GM23338 (cell line): ENCODE results near the gene MPRIP.

Experiments
- EZH2 ChIP-seq: fragments of 200-600 bp; sonication (generic); IDR thresholded peaks from one replicate; pipeline ENCODE4 v1.8.0; 2017; ENCODE audit warnings: antibody characterized with exemption, mild to moderate bottlenecking, low read depth; ENCODE audit not compliant: unreplicated experiment
- TF ChIP-seq, protein P1 (sequence below): IDR thresholded peaks from one replicate; pipeline ENCODE4 v1.6.1; 2018; ENCODE audit warnings: antibody characterized with exemption; ENCODE audit not compliant: unreplicated experiment
- TF ChIP-seq, protein P2 (sequence below), 2 experiments: fragments of 200-600 bp in 1 of 2; sonication (generic) in 1 of 2; conservative IDR thresholded peaks; 2 replicates each; pipeline versions ENCODE4 v1.5.1 to v1.6.1; 2016 to 2017; ENCODE audit warnings: antibody characterized with exemption in 2 of 2, low read depth in 2 of 2, mild to moderate bottlenecking in 2 of 2, moderate library complexity in 1 of 2
- TF ChIP-seq, protein P3 (sequence below): IDR thresholded peaks from 2 replicates; pipeline ENCODE4 v1.6.1; 2016; ENCODE audit warnings: antibody characterized with exemption

DNA sequence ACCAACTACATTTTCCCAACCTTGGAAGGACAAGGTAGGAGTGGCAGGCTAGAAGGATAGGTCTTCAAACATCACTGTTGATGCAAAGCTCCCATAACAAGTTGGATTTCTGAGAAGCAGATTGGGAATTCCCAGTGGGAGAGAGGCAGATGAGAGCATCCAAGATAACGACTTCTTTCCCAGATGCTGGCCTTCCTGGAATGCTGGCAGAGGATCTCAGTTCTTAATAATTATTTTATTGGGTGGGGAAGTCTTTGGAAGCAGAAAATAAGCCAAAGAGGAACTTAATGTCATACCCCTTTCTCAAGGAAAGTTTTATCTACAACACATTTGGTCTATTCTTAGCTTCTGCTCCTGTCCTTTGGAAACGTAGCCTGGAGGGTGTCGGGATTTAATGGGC, 64.5 kb downstream of the MPRIP start:
- TF ChIP-seq, protein P1, sequence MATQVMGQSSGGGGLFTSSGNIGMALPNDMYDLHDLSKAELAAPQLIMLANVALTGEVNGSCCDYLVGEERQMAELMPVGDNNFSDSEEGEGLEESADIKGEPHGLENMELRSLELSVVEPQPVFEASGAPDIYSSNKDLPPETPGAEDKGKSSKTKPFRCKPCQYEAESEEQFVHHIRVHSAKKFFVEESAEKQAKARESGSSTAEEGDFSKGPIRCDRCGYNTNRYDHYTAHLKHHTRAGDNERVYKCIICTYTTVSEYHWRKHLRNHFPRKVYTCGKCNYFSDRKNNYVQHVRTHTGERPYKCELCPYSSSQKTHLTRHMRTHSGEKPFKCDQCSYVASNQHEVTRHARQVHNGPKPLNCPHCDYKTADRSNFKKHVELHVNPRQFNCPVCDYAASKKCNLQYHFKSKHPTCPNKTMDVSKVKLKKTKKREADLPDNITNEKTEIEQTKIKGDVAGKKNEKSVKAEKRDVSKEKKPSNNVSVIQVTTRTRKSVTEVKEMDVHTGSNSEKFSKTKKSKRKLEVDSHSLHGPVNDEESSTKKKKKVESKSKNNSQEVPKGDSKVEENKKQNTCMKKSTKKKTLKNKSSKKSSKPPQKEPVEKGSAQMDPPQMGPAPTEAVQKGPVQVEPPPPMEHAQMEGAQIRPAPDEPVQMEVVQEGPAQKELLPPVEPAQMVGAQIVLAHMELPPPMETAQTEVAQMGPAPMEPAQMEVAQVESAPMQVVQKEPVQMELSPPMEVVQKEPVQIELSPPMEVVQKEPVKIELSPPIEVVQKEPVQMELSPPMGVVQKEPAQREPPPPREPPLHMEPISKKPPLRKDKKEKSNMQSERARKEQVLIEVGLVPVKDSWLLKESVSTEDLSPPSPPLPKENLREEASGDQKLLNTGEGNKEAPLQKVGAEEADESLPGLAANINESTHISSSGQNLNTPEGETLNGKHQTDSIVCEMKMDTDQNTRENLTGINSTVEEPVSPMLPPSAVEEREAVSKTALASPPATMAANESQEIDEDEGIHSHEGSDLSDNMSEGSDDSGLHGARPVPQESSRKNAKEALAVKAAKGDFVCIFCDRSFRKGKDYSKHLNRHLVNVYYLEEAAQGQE = no peak
- TF ChIP-seq, protein P2, sequence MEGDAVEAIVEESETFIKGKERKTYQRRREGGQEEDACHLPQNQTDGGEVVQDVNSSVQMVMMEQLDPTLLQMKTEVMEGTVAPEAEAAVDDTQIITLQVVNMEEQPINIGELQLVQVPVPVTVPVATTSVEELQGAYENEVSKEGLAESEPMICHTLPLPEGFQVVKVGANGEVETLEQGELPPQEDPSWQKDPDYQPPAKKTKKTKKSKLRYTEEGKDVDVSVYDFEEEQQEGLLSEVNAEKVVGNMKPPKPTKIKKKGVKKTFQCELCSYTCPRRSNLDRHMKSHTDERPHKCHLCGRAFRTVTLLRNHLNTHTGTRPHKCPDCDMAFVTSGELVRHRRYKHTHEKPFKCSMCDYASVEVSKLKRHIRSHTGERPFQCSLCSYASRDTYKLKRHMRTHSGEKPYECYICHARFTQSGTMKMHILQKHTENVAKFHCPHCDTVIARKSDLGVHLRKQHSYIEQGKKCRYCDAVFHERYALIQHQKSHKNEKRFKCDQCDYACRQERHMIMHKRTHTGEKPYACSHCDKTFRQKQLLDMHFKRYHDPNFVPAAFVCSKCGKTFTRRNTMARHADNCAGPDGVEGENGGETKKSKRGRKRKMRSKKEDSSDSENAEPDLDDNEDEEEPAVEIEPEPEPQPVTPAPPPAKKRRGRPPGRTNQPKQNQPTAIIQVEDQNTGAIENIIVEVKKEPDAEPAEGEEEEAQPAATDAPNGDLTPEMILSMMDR (conservative IDR thresholded peaks at IDR 0.05; ENCODE audit: low read depth in 2 of 2) = no peak
- no peak for TF ChIP-seq EZH2
- TF ChIP-seq, protein P3, sequence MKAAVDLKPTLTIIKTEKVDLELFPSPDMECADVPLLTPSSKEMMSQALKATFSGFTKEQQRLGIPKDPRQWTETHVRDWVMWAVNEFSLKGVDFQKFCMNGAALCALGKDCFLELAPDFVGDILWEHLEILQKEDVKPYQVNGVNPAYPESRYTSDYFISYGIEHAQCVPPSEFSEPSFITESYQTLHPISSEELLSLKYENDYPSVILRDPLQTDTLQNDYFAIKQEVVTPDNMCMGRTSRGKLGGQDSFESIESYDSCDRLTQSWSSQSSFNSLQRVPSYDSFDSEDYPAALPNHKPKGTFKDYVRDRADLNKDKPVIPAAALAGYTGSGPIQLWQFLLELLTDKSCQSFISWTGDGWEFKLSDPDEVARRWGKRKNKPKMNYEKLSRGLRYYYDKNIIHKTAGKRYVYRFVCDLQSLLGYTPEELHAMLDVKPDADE = no peak
